Right lung (tissue), 5 donors: ENCODE measurements around the gene ZNF471. TPM values are rescaled to one million over a fixed set of nuclear protein-coding genes. Genes with fewer than 3 reads are reported as not detected.

Experiments used
- DNase-seq, 2 donors: peaks; one replicate each; pipeline ENCODE4 v3.0.0-alpha.2; 2013
- polyA plus RNA-seq, 5 donors: library from polyadenylated mRNA; unstranded; fragments of 120-200 nt; gene quantifications; one replicate each; pipeline versions ENCODE4 v1.2.1 to v1.2.3, GENCODE V29; 2013; ENCODE audit warnings: inconsistent platforms in 1 of 5, low replicate concordance in 1 of 5; ENCODE audit not compliant: insufficient read length in 5 of 5, insufficient read depth in 1 of 5

Gene ZNF471
- polyA plus RNA-seq, 5 donors: 16.2 to 48.0 (median 39.0) TPM

- peak; percentile 89 to 91 for DNase-seq
These were observed 59.8 kb downstream of the ZNF471 start, which contains the start of gene ZNF470 for GRCh38 chr19:56567274-56568120. TSS of gene ZNF470 (plus strand) at chr19:56567468. CDS start at chr19:56570312, 2,844 bp downstream.

GRCh38 chr19:56572589-56572988, 64.9 kb downstream of the ZNF471 start:
- DNase-seq: no peak

- no peak for DNase-seq
These were observed 66.3 kb downstream of the ZNF471 start for GRCh38 chr19:56573914-56574313.

- DNase-seq: no peak
These were observed 70.3 kb downstream of the ZNF471 start for GRCh38 chr19:56577719-56578602.

Other genes with a start within 250 kb of the ZNF471 start
- gene EDDM13, start 235.1 kb upstream of the ZNF471 start, polyA plus RNA-seq: 1 to 10 TPM; 1.9 to 4.4 (median 3.5) TPM
- 10 to 100 TPM; 13.6 to 16.6 (median 15.2) TPM for gene ZSCAN5A, start 193.0 kb upstream of the ZNF471 start, polyA plus RNA-seq
- 10 to 100 TPM in 3 of 5 donors, 1 to 10 TPM in 2; 6.7 to 12.2 (median 10.2) TPM for gene ZNF582, start 114.3 kb upstream of the ZNF471 start, polyA plus RNA-seq
- gene ZNF583, start 103.5 kb upstream of the ZNF471 start, polyA plus RNA-seq: 10 to 100 TPM in 2 of 5 donors, 1 to 10 TPM in 3; 9.1 to 16.3 (median 9.9) TPM
- gene ZNF667, start 30.5 kb upstream of the ZNF471 start, polyA plus RNA-seq: 10 to 100 TPM; 10.9 to 21.3 (median 18.7) TPM
- 10 to 100 TPM in 4 of 5 donors, 1 to 10 TPM in 1; 9.7 to 17.6 (median 15.3) TPM for gene ZFP28, start 31.1 kb downstream of the ZNF471 start, polyA plus RNA-seq
- gene ZNF470, start 59.6 kb downstream of the ZNF471 start, polyA plus RNA-seq: 1 to 10 TPM; 7.9 to 9.0 (median 8.1) TPM
- 1 to 10 TPM; 6.6 to 8.7 (median 8.3) TPM for gene ZNF71, start 87.4 kb downstream of the ZNF471 start, polyA plus RNA-seq
- 1 to 10 TPM; 1.8 to 4.8 (median 3.1) TPM for gene SMIM17, start 135.3 kb downstream of the ZNF471 start, polyA plus RNA-seq
- gene ZNF835, start 163.9 kb downstream of the ZNF471 start, polyA plus RNA-seq: 1 to 10 TPM; 2.5 to 5.1 (median 4.2) TPM